ENCODE measurements around the gene GCGR.

DNA sequence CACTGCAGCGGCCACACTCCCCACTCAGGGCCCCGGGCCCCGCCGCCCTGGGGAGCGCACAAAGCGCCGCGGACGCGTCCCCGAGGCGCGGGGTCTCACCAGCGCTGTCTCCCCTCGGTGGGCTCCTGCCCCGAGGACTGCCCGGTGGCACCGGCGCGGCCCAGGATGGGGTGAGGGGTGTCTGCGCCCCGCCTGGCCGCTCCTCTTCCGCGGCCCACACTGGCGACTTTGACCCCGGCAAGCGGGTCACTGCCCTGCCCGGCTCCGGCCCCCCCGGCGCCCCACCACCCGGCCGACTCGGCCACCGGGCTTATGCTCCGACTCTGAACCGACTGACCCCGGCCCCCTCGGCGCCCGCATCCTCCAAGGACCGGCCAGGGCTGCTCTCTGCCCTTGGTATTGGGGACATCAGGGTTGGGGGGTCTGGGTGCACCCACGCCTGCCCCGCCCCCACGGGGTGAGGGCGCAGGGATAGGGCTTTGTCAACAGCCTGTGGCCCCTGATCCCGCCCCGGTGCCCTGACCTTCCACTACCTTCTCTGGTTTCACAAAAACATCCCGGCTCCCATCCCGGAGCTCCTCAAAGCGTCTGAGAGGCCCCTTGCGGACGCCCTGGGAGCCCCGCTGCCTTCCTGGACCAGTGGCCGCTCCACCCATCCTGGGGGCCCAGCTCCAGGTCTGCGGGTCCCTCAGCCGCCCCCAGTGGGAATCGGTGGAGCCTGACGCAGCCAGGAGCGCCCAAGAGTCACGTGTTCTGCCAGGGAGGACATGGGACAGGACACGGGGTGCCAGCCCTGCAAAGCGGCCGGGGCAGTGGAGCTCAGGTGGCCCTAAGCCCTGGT lies 829 bp downstream of the GCGR start:
- TF ChIP-seq, protein P1, sequence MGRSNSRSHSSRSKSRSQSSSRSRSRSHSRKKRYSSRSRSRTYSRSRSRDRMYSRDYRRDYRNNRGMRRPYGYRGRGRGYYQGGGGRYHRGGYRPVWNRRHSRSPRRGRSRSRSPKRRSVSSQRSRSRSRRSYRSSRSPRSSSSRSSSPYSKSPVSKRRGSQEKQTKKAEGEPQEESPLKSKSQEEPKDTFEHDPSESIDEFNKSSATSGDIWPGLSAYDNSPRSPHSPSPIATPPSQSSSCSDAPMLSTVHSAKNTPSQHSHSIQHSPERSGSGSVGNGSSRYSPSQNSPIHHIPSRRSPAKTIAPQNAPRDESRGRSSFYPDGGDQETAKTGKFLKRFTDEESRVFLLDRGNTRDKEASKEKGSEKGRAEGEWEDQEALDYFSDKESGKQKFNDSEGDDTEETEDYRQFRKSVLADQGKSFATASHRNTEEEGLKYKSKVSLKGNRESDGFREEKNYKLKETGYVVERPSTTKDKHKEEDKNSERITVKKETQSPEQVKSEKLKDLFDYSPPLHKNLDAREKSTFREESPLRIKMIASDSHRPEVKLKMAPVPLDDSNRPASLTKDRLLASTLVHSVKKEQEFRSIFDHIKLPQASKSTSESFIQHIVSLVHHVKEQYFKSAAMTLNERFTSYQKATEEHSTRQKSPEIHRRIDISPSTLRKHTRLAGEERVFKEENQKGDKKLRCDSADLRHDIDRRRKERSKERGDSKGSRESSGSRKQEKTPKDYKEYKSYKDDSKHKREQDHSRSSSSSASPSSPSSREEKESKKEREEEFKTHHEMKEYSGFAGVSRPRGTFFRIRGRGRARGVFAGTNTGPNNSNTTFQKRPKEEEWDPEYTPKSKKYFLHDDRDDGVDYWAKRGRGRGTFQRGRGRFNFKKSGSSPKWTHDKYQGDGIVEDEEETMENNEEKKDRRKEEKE (IDR thresholded peaks at IDR 0.05): no peak
- TF ChIP-seq, protein P2, sequence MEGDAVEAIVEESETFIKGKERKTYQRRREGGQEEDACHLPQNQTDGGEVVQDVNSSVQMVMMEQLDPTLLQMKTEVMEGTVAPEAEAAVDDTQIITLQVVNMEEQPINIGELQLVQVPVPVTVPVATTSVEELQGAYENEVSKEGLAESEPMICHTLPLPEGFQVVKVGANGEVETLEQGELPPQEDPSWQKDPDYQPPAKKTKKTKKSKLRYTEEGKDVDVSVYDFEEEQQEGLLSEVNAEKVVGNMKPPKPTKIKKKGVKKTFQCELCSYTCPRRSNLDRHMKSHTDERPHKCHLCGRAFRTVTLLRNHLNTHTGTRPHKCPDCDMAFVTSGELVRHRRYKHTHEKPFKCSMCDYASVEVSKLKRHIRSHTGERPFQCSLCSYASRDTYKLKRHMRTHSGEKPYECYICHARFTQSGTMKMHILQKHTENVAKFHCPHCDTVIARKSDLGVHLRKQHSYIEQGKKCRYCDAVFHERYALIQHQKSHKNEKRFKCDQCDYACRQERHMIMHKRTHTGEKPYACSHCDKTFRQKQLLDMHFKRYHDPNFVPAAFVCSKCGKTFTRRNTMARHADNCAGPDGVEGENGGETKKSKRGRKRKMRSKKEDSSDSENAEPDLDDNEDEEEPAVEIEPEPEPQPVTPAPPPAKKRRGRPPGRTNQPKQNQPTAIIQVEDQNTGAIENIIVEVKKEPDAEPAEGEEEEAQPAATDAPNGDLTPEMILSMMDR (IDR thresholded peaks at IDR 0.05 in 2 of 3, conservative IDR thresholded peaks at IDR 0.05 in 1 of 3; ENCODE audit: control insufficient read depth in 2 of 3, extremely low read depth in 1 of 3, insufficient read depth in 1 of 3, low read depth in 3 of 3, low read length in 3 of 3): no peak
- no peak for TF ChIP-seq CEBPB (IDR thresholded peaks at IDR 0.05; ENCODE audit: borderline replicate concordance in 1 of 2, low read depth in 2 of 2, low read length in 2 of 2)
